Measurements from ENCODE around the gene SRPK2.

SRPK2 gene

GRCh38 chr7:105157278-105157677, 231.4 kb downstream of the SRPK2 start:
- TF ChIP-seq CTCF (IDR thresholded peaks at IDR 0.05; ENCODE audit: low read depth, low read length, missing control alignments): no peak

GRCh38 chr7:105156731-105157130, 232.0 kb downstream of the SRPK2 start:
- H3K4me3 ChIP-seq (ENCODE audit: low read depth, low read length): no peak overlapping the region
- in situ Hi-C loops (cut with HindIII; ENCODE audit: low pct_ligation_motif_present, low sequenced_read_pairs): no loop called here
- DNase-seq: no peak
- H3K27ac ChIP-seq: no peak overlapping the region
- H3K36me3 ChIP-seq (replicated peaks): peaks cover 3% of the 10 kb centered on the region
- no peaks in the 10 kb centered on the region for H3K27me3 ChIP-seq (replicated peaks)
- no peak for TF ChIP-seq CTCF (IDR thresholded peaks at IDR 0.05; ENCODE audit: low read depth, low read length, missing control alignments)

More at GRCh38 chr7:105157278-105157677, 231.4 kb downstream of the SRPK2 start:
- in situ Hi-C loops (cut with HindIII; ENCODE audit: low pct_ligation_motif_present, low sequenced_read_pairs): no loop called here
- no peak overlapping the region for H3K27ac ChIP-seq
- DNase-seq: no peak
- H3K36me3 ChIP-seq (replicated peaks): peaks cover 3% of the 10 kb centered on the region
- no peaks in the 10 kb centered on the region for H3K27me3 ChIP-seq (replicated peaks)
- no peak overlapping the region for H3K4me3 ChIP-seq (ENCODE audit: low read depth, low read length)

GRCh38 chr7:105154084-105154483, 234.6 kb downstream of the SRPK2 start:
- Histone ChIP-seq H3K36me3 (replicated peaks) (no peaks in the 10 kb centered on the region), H3K4me3 (ENCODE audit: low read depth, low read length) (no peak overlapping the region), H3K27me3 (replicated peaks) (no peaks in the 10 kb centered on the region), H3K27ac (no peak overlapping the region)
- no peak for DNase-seq
- no peak for TF ChIP-seq CTCF (IDR thresholded peaks at IDR 0.05; ENCODE audit: low read depth, low read length, missing control alignments)
- in situ Hi-C loops (cut with HindIII; ENCODE audit: low pct_ligation_motif_present, low sequenced_read_pairs): no loop called here

GRCh38 chr7:105153531-105153930, 235.2 kb downstream of the SRPK2 start:
- Histone ChIP-seq H3K4me3 (ENCODE audit: low read depth, low read length) (no peak overlapping the region), H3K27me3 (replicated peaks) (no peaks in the 10 kb centered on the region), H3K36me3 (replicated peaks) (no peaks in the 10 kb centered on the region), H3K27ac (no peak overlapping the region)
- in situ Hi-C loops (cut with HindIII; ENCODE audit: low pct_ligation_motif_present, low sequenced_read_pairs): no loop called here
- no peak for TF ChIP-seq CTCF (IDR thresholded peaks at IDR 0.05; ENCODE audit: low read depth, low read length, missing control alignments)
- DNase-seq: no peak

GRCh38 chr7:105151152-105151551, 237.6 kb downstream of the SRPK2 start:
- no peak overlapping the region for H3K4me3 ChIP-seq (ENCODE audit: low read depth, low read length)
- in situ Hi-C loops (cut with HindIII; ENCODE audit: low pct_ligation_motif_present, low sequenced_read_pairs): no loop called here
- no peaks in the 10 kb centered on the region for H3K27me3 ChIP-seq (replicated peaks)
- H3K36me3 ChIP-seq (replicated peaks): no peaks in the 10 kb centered on the region
- H3K27ac ChIP-seq: no peak overlapping the region
- no peak for DNase-seq
- no peak for TF ChIP-seq CTCF (IDR thresholded peaks at IDR 0.05; ENCODE audit: low read depth, low read length, missing control alignments)

- no peak overlapping the region for H3K27ac ChIP-seq
- no peak overlapping the region for H3K4me3 ChIP-seq (ENCODE audit: low read depth, low read length)
- no peak for TF ChIP-seq CTCF (IDR thresholded peaks at IDR 0.05; ENCODE audit: low read depth, low read length, missing control alignments)
- in situ Hi-C loops (cut with HindIII; ENCODE audit: low pct_ligation_motif_present, low sequenced_read_pairs): no loop called here
- H3K27me3 ChIP-seq (replicated peaks): no peaks in the 10 kb centered on the region
- H3K36me3 ChIP-seq (replicated peaks): no peaks in the 10 kb centered on the region
- no peak for DNase-seq
These were observed 238.9 kb downstream of the SRPK2 start for GRCh38 chr7:105149827-105150226.

All from brain microvascular endothelial cell (primary cell).